PFSK-1 (cell line): ENCODE results near the gene CYB5R4.

ENCODE experiments used
- FOXP2 ChIP-seq: optimal IDR thresholded peaks from 2 replicates; pipeline ENCODE3; 2011; ENCODE audit warnings: borderline replicate concordance, control low read depth, inconsistent platforms; ENCODE audit not compliant: insufficient read depth; ENCODE audit errors: extremely low read length, extremely low read depth
- POLR2AphosphoS5 ChIP-seq: IDR thresholded peaks from 2 replicates; pipeline ENCODE4 v1.6.1; 2012; ENCODE audit warnings: low read depth, mild to moderate bottlenecking, control low read depth, low read length, moderate library complexity
- REST ChIP-seq, 2 experiments: IDR thresholded peaks; 2 replicates each; pipeline versions ENCODE4 v1.6.1 to v1.8.0; 2011 to 2012; ENCODE audit warnings: low read depth in 2 of 2, low read length in 2 of 2, control low read depth in 1 of 2, inconsistent platforms in 1 of 2, mild to moderate bottlenecking in 1 of 2, moderate library complexity in 1 of 2; ENCODE audit not compliant: insufficient read depth in 1 of 2
- SIN3A ChIP-seq: IDR thresholded peaks from 2 replicates; pipeline ENCODE4 v1.6.1; 2012; ENCODE audit warnings: mild to moderate bottlenecking, low read length, moderate library complexity, borderline replicate concordance; ENCODE audit not compliant: insufficient read depth
- TAF1 ChIP-seq: IDR thresholded peaks from 2 replicates; pipeline ENCODE4 v1.6.1; 2012; ENCODE audit warnings: low read length, control low read depth, borderline replicate concordance; ENCODE audit not compliant: insufficient read depth

CYB5R4 gene

GRCh38 chr6:83878902-83879644, 19.6 kb downstream of the CYB5R4 start:
- no peak for TF ChIP-seq FOXP2
- TF ChIP-seq SIN3A = no peak
- no peak for TF ChIP-seq REST (IDR thresholded peaks at IDR 0.05; ENCODE audit: insufficient read depth in 1 of 2, low read depth in 2 of 2, low read length in 2 of 2)
- no peak for TF ChIP-seq TAF1
- TF ChIP-seq POLR2AphosphoS5 = no peak

- TF ChIP-seq SIN3A = no peak
- no peak for TF ChIP-seq POLR2AphosphoS5
- no peak for TF ChIP-seq TAF1
- no peak for TF ChIP-seq REST (IDR thresholded peaks at IDR 0.05; ENCODE audit: insufficient read depth in 1 of 2, low read depth in 2 of 2, low read length in 2 of 2)
- no peak for TF ChIP-seq FOXP2
These were observed 20.3 kb downstream of the CYB5R4 start for GRCh38 chr6:83879746-83880145.

- no peak for TF ChIP-seq POLR2AphosphoS5
- no peak for TF ChIP-seq SIN3A
- no peak for TF ChIP-seq FOXP2
- TF ChIP-seq TAF1 = no peak
- no peak for TF ChIP-seq REST (IDR thresholded peaks at IDR 0.05; ENCODE audit: insufficient read depth in 1 of 2, low read depth in 2 of 2, low read length in 2 of 2)
These were observed 23.8 kb downstream of the CYB5R4 start for GRCh38 chr6:83883240-83883639.

GRCh38 chr6:83884523-83884922, 25.0 kb downstream of the CYB5R4 start:
- TF ChIP-seq REST (IDR thresholded peaks at IDR 0.05; ENCODE audit: insufficient read depth in 1 of 2, low read depth in 2 of 2, low read length in 2 of 2) = no peak
- TF ChIP-seq TAF1 = no peak

- TF ChIP-seq REST (IDR thresholded peaks at IDR 0.05; ENCODE audit: insufficient read depth in 1 of 2, low read depth in 2 of 2, low read length in 2 of 2) = no peak
- no peak for TF ChIP-seq TAF1
- TF ChIP-seq SIN3A = no peak
- no peak for TF ChIP-seq POLR2AphosphoS5
- TF ChIP-seq FOXP2 = no peak
These were observed 26.5 kb downstream of the CYB5R4 start for GRCh38 chr6:83885984-83886383.
